ENCODE data around the gene RASA2. TPM values are rescaled to one million over a fixed set of nuclear protein-coding genes. Genes with fewer than 3 reads are reported as not detected.

RASA2 gene
- total RNA-seq, 1 donor from 2014 or later = 9.9 TPM

- Mint-ChIP-seq H3K27me3 (ENCODE audit: unreplicated experiment) (peaks cover 10% of the 10 kb centered on the region), H3K4me3 (ENCODE audit: unreplicated experiment) (no peak overlapping the region), H3K4me1 (ENCODE audit: unreplicated experiment) (no peaks in the 10 kb centered on the region), H3K36me3 (ENCODE audit: unreplicated experiment) (no peaks in the 10 kb centered on the region), H3K9me3 (ENCODE audit: unreplicated experiment) (peaks cover 12% of the 10 kb centered on the region), H3K27ac (ENCODE audit: unreplicated experiment) (no peak overlapping the region)
- DNase-seq (ENCODE audit: extremely low spot score, unreplicated experiment) = no peak
- no peak for TF ChIP-seq CTCF (IDR thresholded peaks at IDR 0.05)
Observed at GRCh38 chr3:141629976-141630375, 143.1 kb downstream of the RASA2 start.

DNA sequence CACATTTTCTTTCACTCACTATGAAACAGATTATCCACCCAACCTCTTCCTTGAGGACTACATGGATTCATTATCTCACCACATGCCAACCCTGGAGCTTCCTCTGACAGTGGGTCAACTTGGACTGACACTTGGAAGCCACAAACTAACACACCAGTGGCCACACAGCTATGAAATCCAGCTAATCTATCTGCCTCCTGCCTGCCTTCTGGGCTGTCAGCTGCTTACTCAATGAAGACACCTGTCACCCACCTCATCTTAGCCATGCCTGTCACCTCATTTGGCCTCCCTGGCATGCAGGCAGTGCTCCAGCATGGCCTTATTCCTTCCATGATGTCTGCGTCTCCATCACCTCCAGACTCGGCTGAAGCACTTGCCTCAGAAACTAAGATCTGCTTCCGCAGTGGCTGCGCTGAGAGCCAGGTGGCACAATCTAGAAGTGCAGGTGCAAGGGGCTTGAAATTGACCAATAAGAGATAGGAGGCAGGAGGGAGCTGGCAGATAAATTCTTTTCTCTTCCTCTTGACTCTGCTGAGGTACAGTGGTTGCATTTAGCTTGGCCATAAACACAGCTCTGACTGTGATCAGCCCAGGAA lies 146.1 kb downstream of the RASA2 start:
- H3K4me3 Mint-ChIP-seq (ENCODE audit: unreplicated experiment) = no peak overlapping the region
- H3K27me3 Mint-ChIP-seq (ENCODE audit: unreplicated experiment) = peaks cover 10% of the 10 kb centered on the region
- no peaks in the 10 kb centered on the region for H3K36me3 Mint-ChIP-seq (ENCODE audit: unreplicated experiment)
- no peak for TF ChIP-seq CTCF (IDR thresholded peaks at IDR 0.05)
- peak; percentile 63 for DNase-seq (ENCODE audit: extremely low spot score, unreplicated experiment)
- no peaks in the 10 kb centered on the region for H3K4me1 Mint-ChIP-seq (ENCODE audit: unreplicated experiment)
- H3K27ac Mint-ChIP-seq (ENCODE audit: unreplicated experiment) = no peak overlapping the region
- peaks cover 12% of the 10 kb centered on the region for H3K9me3 Mint-ChIP-seq (ENCODE audit: unreplicated experiment)

DNA sequence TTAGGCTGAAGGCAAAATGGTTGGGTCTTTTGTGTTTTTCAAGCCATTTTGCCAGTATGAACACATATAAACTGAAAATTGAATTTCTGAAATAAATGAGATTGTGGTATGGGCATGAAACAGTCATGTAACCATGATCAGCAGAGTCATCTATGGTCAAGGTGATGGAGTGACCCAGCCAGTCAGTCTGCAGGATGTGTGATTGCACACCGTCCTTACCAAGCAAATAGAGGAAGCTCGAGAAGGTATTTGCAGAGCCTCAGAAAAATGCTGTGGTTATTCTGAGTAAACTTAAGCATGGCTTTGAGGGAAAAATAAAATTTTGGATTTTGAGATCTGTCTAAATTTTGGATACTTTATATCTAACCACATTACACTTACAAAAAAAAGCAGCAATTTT lies 155.4 kb downstream of the RASA2 start:
- no peaks in the 10 kb centered on the region for H3K9me3 Mint-ChIP-seq (ENCODE audit: unreplicated experiment)
- no peaks in the 10 kb centered on the region for H3K27me3 Mint-ChIP-seq (ENCODE audit: unreplicated experiment)
- no peak for TF ChIP-seq CTCF (IDR thresholded peaks at IDR 0.05)
- no peak overlapping the region for H3K27ac Mint-ChIP-seq (ENCODE audit: unreplicated experiment)
- H3K36me3 Mint-ChIP-seq (ENCODE audit: unreplicated experiment) = no peaks in the 10 kb centered on the region
- H3K4me1 Mint-ChIP-seq (ENCODE audit: unreplicated experiment) = peaks cover 8% of the 10 kb centered on the region
- DNase-seq (ENCODE audit: extremely low spot score, unreplicated experiment) = no peak
- H3K4me3 Mint-ChIP-seq (ENCODE audit: unreplicated experiment) = no peak overlapping the region

- TF ChIP-seq CTCF (IDR thresholded peaks at IDR 0.05) = no peak
- Mint-ChIP-seq H3K4me3 (ENCODE audit: unreplicated experiment) (no peak overlapping the region), H3K4me1 (ENCODE audit: unreplicated experiment) (peaks cover 11% of the 10 kb centered on the region), H3K27ac (ENCODE audit: unreplicated experiment) (no peak overlapping the region), H3K27me3 (ENCODE audit: unreplicated experiment) (no peaks in the 10 kb centered on the region), H3K9me3 (ENCODE audit: unreplicated experiment) (peaks cover under 1% of the 10 kb centered on the region), H3K36me3 (ENCODE audit: unreplicated experiment) (no peaks in the 10 kb centered on the region)
- no peak for DNase-seq (ENCODE audit: extremely low spot score, unreplicated experiment)
Observed at GRCh38 chr3:141643391-141643790, 156.6 kb downstream of the RASA2 start.

DNA sequence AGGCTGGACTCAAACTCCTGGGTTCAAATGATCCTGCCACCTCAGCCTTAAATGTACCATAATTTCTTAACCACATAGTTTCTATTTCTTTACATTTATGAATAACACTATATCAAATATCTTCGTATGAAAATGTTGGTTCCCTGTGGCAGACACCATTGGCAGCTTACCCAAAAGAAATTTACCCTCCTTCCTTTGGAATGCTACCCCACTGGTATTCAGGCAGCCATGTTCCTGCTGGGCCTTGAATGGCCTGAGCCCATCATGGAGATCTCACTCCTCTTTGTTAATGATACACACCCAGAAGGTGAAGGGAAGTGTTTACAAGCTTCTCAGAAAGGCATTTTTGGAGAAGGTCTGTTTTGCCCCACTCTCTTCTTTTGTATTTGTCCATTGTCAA lies 157.0 kb downstream of the RASA2 start:
- peaks cover 11% of the 10 kb centered on the region for H3K4me1 Mint-ChIP-seq (ENCODE audit: unreplicated experiment)
- H3K36me3 Mint-ChIP-seq (ENCODE audit: unreplicated experiment) = no peaks in the 10 kb centered on the region
- H3K4me3 Mint-ChIP-seq (ENCODE audit: unreplicated experiment) = no peak overlapping the region
- H3K9me3 Mint-ChIP-seq (ENCODE audit: unreplicated experiment) = peaks cover 4% of the 10 kb centered on the region
- DNase-seq (ENCODE audit: extremely low spot score, unreplicated experiment) = no peak
- no peaks in the 10 kb centered on the region for H3K27me3 Mint-ChIP-seq (ENCODE audit: unreplicated experiment)
- no peak overlapping the region for H3K27ac Mint-ChIP-seq (ENCODE audit: unreplicated experiment)
- TF ChIP-seq CTCF (IDR thresholded peaks at IDR 0.05) = no peak

Measured in osteocyte (in vitro differentiated cells).